Stimulated activated CD8-positive, alpha-beta memory T cell treated with anti-CD3 and anti-CD28 coated beads, Interleukin-15, amount 100 ng/mL, for 4 hours (primary cell): ENCODE measurements around the gene GINS3.

Experiments used
- DNase-seq, 2 donors: peaks; one replicate each; pipeline ENCODE4 v3.0.0-alpha.2; 2020; ENCODE audit warnings: low read depth in 2 of 2

Gene GINS3

GRCh38 chr16:58392215-58393137 is at the start of gene GINS3:
Gene GINS3 (plus strand): TSS chr16:58392471. CDS start chr16:58392602, 131 bp downstream.
- DNase-seq = peak; percentile 59 to 69

- no peak for DNase-seq
Observed at GRCh38 chr16:58343562-58343961, 48.7 kb upstream of the GINS3 start.

- no peak for DNase-seq
Observed at GRCh38 chr16:58345574-58346354, 46.5 kb upstream of the GINS3 start.

- DNase-seq = no peak
Observed at GRCh38 chr16:58346831-58347371, 45.4 kb upstream of the GINS3 start.

GRCh38 chr16:58348986-58349385 is 43.3 kb upstream of the GINS3 start:
- DNase-seq = no peak

GRCh38 chr16:58352690-58353089 is 39.6 kb upstream of the GINS3 start:
- DNase-seq = no peak

- DNase-seq = no peak
Observed at GRCh38 chr16:58360041-58360634, 32.1 kb upstream of the GINS3 start.

- DNase-seq = no peak
Observed at GRCh38 chr16:58361726-58362125, 30.5 kb upstream of the GINS3 start.

GRCh38 chr16:58363746-58364393 is 28.4 kb upstream of the GINS3 start:
- DNase-seq = no peak

GRCh38 chr16:58365623-58366022 is 26.6 kb upstream of the GINS3 start:
- no peak for DNase-seq

GRCh38 chr16:58366247-58367031 is 25.8 kb upstream of the GINS3 start:
- DNase-seq = no peak

GRCh38 chr16:58367252-58367651 is 25.0 kb upstream of the GINS3 start:
- no peak for DNase-seq

- DNase-seq = no peak
Observed at GRCh38 chr16:58371841-58372240, 20.4 kb upstream of the GINS3 start.

- no peak for DNase-seq
Observed at GRCh38 chr16:58375386-58375785, 16.9 kb upstream of the GINS3 start.

GRCh38 chr16:58377932-58378331 is 14.3 kb upstream of the GINS3 start:
- no peak for DNase-seq

- DNase-seq = no peak
Observed at GRCh38 chr16:58378401-58378800, 13.9 kb upstream of the GINS3 start.

GRCh38 chr16:58379736-58380135 is 12.5 kb upstream of the GINS3 start:
- no peak for DNase-seq

GRCh38 chr16:58381661-58382060 is 10.6 kb upstream of the GINS3 start:
- DNase-seq = no peak

GRCh38 chr16:58384437-58385055 is 7.7 kb upstream of the GINS3 start:
- DNase-seq = no peak

GRCh38 chr16:58385218-58385773 is 7.0 kb upstream of the GINS3 start:
- DNase-seq = no peak
